HG03469 (cell line): ENCODE measurements around the gene RNF10.
"Not testable (repeated sequence)": the region's sequence is repeated elsewhere in the genome, so short reads cannot be mapped to it uniquely, and the experiment has no call there.

ENCODE experiments used
- ATAC-seq: cut with Tn5 transposase; IDR thresholded peaks from one replicate; pipeline ENCODE4 v1.9.1; 2021; ENCODE audit warnings: mild to moderate bottlenecking, moderate library complexity, moderate number of reproducible peaks; ENCODE audit not compliant: unreplicated experiment

Gene RNF10

GRCh38 chr12:120611534-120611933, 77.4 kb downstream of the RNF10 start:
- ATAC-seq = not testable (repeated sequence)

DNA sequence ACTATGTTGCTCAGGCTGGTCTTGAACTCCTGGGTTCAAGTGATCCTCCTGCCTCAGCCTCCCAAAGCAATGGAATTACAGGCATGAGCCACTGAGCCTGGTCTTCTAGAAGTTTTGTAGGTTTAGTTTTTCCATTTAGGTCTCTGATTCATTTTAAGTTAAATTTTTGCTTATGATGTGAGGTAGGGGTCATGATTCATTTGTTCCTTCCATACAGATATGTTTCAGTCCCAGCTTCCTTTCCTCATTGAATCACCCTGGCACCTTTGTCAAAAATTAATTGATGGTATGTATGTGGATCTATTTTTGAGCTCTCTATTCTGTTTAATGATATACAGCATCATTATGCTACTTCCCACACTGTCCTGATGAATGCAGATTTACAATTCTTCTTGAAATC, 80.7 kb downstream of the RNF10 start:
- ATAC-seq = no peak

GRCh38 chr12:120617193-120617592, 83.0 kb downstream of the RNF10 start:
- ATAC-seq = not testable (repeated sequence)

- ATAC-seq = not testable (repeated sequence)
Observed at GRCh38 chr12:120617767-120618166, 83.6 kb downstream of the RNF10 start.

- ATAC-seq = no peak
Observed at GRCh38 chr12:120618954-120619615, 84.9 kb downstream of the RNF10 start.

DNA sequence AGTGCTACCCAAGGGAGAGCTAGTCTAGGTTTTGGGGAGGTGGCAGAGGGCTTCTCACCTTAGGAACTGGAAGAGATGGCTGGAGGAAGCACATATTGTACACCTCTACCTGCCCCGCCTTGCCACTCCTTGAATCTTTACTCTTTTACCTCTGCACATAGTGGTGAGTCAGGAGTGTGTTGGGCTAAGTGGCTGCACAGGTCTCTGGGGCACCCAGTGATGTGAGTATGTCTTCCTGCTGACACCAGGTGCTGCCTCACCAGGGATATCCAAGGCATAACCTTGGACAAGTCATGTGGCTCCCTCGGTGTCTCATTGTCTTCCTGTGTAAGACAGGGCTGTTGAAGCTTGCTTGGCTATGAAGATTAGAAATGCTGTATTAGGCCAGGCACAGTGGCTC, 86.5 kb downstream of the RNF10 start:
- ATAC-seq = no peak

GRCh38 chr12:120625557-120626419, 91.6 kb downstream of the RNF10 start:
- ATAC-seq = no peak
